PC-9 (cell line): ENCODE measurements around the gene ADGRE1. TPM values are rescaled to one million over a fixed set of nuclear protein-coding genes. Genes with fewer than 3 reads are reported as not detected.

Experiments
- BruUV-seq: library from RNA; stranded (reverse); fragments of 400-500 nt; replicated peaks from 2 replicates; lab custom pipeline; 2021; lab: Mats Ljungman, UMichigan
- CTCF ChIA-PET: fragments of 300-600 bp; sonication (Branson Sonifier 250); formaldehyde crosslinking; loops from one replicate; lab custom pipeline; 2022; ENCODE audit warnings: antibody characterized with exemption; lab: Charles Lee
- POLR2A ChIA-PET: fragments of 300-600 bp; sonication (Branson Sonifier 250); formaldehyde crosslinking; loops from one replicate; lab custom pipeline; 2022; ENCODE audit warnings: antibody characterized with exemption; ENCODE audit not compliant: unreplicated experiment; lab: Charles Lee
- DNase-seq, 2 experiments: peaks; one replicate each; pipeline versions ENCODE4 v3.0.0 to v3.0.0-alpha.2; 2015 to 2022; ENCODE audit warnings: mixed read lengths in 1 of 2
- H2AFZ ChIP-seq: fragments of 200-600 bp; sonication (generic); 2 replicates; pipeline ENCODE4 v1.8.1; 2017; ENCODE audit warnings: antibody characterized with exemption
- H3F3A ChIP-seq: fragments of 200-600 bp; sonication (generic); 2 replicates; pipeline ENCODE4 v1.8.1; 2017; ENCODE audit warnings: antibody characterized with exemption, mild to moderate bottlenecking, low read depth; ENCODE audit not compliant: insufficient read depth
- H3K27ac ChIP-seq: fragments of 200-600 bp; sonication (generic); 2 replicates; pipeline ENCODE4 v1.6.1; 2016; ENCODE audit warnings: mixed run types
- H3K27me3 ChIP-seq: fragments of 200-600 bp; sonication (generic); 2 replicates; pipeline ENCODE4 v1.6.1; 2016; ENCODE audit warnings: low read depth, mixed run types; ENCODE audit not compliant: insufficient read depth
- H3K36me3 ChIP-seq: fragments of 200-600 bp; sonication (generic); 2 replicates; pipeline ENCODE4 v1.6.1; 2016; ENCODE audit warnings: low read depth, mixed run types
- H3K4me1 ChIP-seq: fragments of 200-600 bp; sonication (generic); replicated peaks from 2 replicates; pipeline ENCODE4 v1.6.1; 2016; ENCODE audit warnings: mixed run types; ENCODE audit not compliant: insufficient read depth
- H3K4me2 ChIP-seq: fragments of 200-600 bp; sonication (generic); 2 replicates; pipeline ENCODE4 v1.6.1; 2017; ENCODE audit warnings: mixed run types
- H3K4me3 ChIP-seq: fragments of 200-600 bp; sonication (generic); 2 replicates; pipeline ENCODE4 v1.6.1; 2016; ENCODE audit warnings: mixed run types
- H3K79me2 ChIP-seq: fragments of 200-600 bp; sonication (generic); 2 replicates; pipeline ENCODE4 v1.6.1; 2017; ENCODE audit warnings: low read depth, mixed run types
- H3K9me2 ChIP-seq: fragments of 200-600 bp; sonication (generic); 2 replicates; pipeline ENCODE4 v1.8.1; 2017; ENCODE audit warnings: mild to moderate bottlenecking; ENCODE audit not compliant: insufficient read depth
- H3K9me3 ChIP-seq: fragments of 200-600 bp; sonication (generic); 2 replicates; pipeline ENCODE4 v1.8.1; 2016; ENCODE audit warnings: low read depth; ENCODE audit not compliant: insufficient read depth
- H4K20me1 ChIP-seq: fragments of 200-600 bp; sonication (generic); 2 replicates; pipeline ENCODE4 v1.8.1; 2017; ENCODE audit not compliant: insufficient read depth
- CTCF ChIP-seq: fragments of 200-600 bp; sonication (generic); conservative IDR thresholded peaks from 2 replicates; pipeline ENCODE4 v1.6.1; 2017; ENCODE audit warnings: mixed run types, antibody characterized with exemption, mild to moderate bottlenecking, moderate library complexity
- EZH2 ChIP-seq: fragments of 200-600 bp; sonication (generic); IDR thresholded peaks from 2 replicates; pipeline ENCODE4 v1.8.0; 2017; ENCODE audit warnings: antibody characterized with exemption, low read depth
- intact Hi-C: fragments of 100-400 bp; cut with micrococcal nuclease; formaldehyde crosslinking; loops from one replicate; pipeline ENCODE4 v1.10.0; 2022; ENCODE audit not compliant: unreplicated experiment
- total RNA-seq: library from RNA; stranded (reverse); gene quantifications from 2 replicates; pipeline ENCODE4 v1.2.3, GENCODE V29; 2021

Gene ADGRE1
- total RNA-seq, 1 experiment from 2014 or later, result not detected

- H3K27ac ChIP-seq, result no peak overlapping the region
- no peak overlapping the region for H3K4me2 ChIP-seq
- ChIA-PET CTCF (no interaction called here), POLR2A (no interaction called here)
- no peaks in the 10 kb centered on the region for H3K9me2 ChIP-seq
- no peaks in the 10 kb centered on the region for H3K4me1 ChIP-seq
- BruUV-seq, result no TSS peak
- intact Hi-C loops, result no loop called here
- H3K27me3 ChIP-seq, result peaks cover 11% of the 10 kb centered on the region
- no peak overlapping the region for H2AFZ ChIP-seq
- no peaks in the 10 kb centered on the region for H4K20me1 ChIP-seq
- no peaks in the 10 kb centered on the region for H3F3A ChIP-seq
- no peaks in the 10 kb centered on the region for H3K9me3 ChIP-seq
- no peaks in the 10 kb centered on the region for H3K79me2 ChIP-seq
- TF ChIP-seq EZH2, result no peak
- no peak for TF ChIP-seq CTCF
- H3K4me3 ChIP-seq, result no peak overlapping the region
- H3K36me3 ChIP-seq, result no peaks in the 10 kb centered on the region
- DNase-seq, result no peak
These were observed 60.4 kb downstream of the ADGRE1 start for GRCh38 chr19:6947745-6948144.

DNA sequence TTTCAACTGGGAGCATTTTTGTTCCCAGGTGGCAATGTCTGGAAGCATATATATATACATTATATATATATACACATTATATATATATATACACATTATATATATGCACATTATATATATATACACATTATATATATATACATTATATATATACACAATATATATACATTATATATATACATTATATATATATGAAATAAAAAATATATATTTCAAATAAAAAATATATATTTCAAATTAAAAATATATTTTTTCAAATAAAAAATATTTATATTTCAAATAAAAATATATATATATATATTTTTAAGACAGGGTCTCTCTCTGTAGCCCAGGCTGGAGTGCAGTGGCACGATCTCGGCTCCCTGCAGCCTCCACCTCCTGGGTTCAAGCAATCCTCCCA lies 61.5 kb downstream of the ADGRE1 start:
- Histone ChIP-seq H3K4me3 (no peak overlapping the region), H3K36me3 (no peaks in the 10 kb centered on the region), H3K4me1 (no peaks in the 10 kb centered on the region), H3K9me3 (no peaks in the 10 kb centered on the region), H3K27me3 (peaks cover 11% of the 10 kb centered on the region), H3F3A (no peaks in the 10 kb centered on the region), H3K27ac (no peak overlapping the region), H3K4me2 (no peak overlapping the region), H4K20me1 (no peaks in the 10 kb centered on the region), H2AFZ (no peak overlapping the region), H3K79me2 (no peaks in the 10 kb centered on the region), H3K9me2 (no peaks in the 10 kb centered on the region)
- POLR2A ChIA-PET, result no interaction called here
- TF ChIP-seq EZH2, result no peak
- no peak for TF ChIP-seq CTCF
- BruUV-seq, result no TSS peak
- CTCF ChIA-PET, result no interaction called here
- intact Hi-C loops, result no loop called here
- DNase-seq, result no peak

DNA sequence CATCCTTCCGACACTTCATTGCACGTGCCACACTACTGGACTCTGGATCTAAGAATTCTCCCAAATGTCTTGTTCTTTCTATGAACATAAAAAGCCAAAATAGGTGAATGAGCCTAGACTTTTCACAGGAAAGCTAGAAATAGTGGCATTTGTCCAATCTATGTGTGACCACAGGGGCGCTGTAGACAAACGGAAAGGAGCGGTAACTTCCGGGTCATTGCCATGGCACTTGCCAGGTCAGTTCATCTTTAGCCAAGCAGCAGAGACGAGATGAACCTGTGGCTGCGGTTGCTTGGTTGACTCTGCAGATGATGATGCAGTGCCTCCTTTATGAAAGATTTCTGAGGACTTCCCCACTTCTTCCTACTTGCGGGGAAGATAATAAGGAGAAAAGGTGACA lies 65.6 kb downstream of the ADGRE1 start:
- H3F3A ChIP-seq, result no peaks in the 10 kb centered on the region
- no peak overlapping the region for H2AFZ ChIP-seq
- no peak overlapping the region for H3K4me3 ChIP-seq
- DNase-seq, result no peak
- no peak for TF ChIP-seq EZH2
- no peak for TF ChIP-seq CTCF
- POLR2A ChIA-PET, result no interaction called here
- intact Hi-C loops, result no loop called here
- no TSS peak for BruUV-seq
- no peak overlapping the region for H3K27ac ChIP-seq
- peaks cover 11% of the 10 kb centered on the region for H3K27me3 ChIP-seq
- no peaks in the 10 kb centered on the region for H4K20me1 ChIP-seq
- H3K9me3 ChIP-seq, result no peaks in the 10 kb centered on the region
- no peak overlapping the region for H3K4me2 ChIP-seq
- H3K79me2 ChIP-seq, result no peaks in the 10 kb centered on the region
- no peaks in the 10 kb centered on the region for H3K4me1 ChIP-seq
- no peaks in the 10 kb centered on the region for H3K9me2 ChIP-seq
- H3K36me3 ChIP-seq, result no peaks in the 10 kb centered on the region
- CTCF ChIA-PET, result no interaction called here
